Breast epithelium (tissue), 3 donors: ENCODE measurements around the gene CTDSP2.

ENCODE experiments used
- POLR2A ChIP-seq: fragments of 450-650 bp; IDR thresholded peaks from one replicate; pipeline ENCODE4 v1.6.1; 2016; ENCODE audit warnings: antibody characterized with exemption, mild to moderate bottlenecking, moderate library complexity
- TF ChIP-seq, protein P1 (sequence below), 3 donors: fragments of 450-650 bp; IDR thresholded peaks; one replicate each; pipeline ENCODE4 v1.5.1; 2016 to 2017; ENCODE audit warnings: antibody characterized with exemption in 3 of 3, mild to moderate bottlenecking in 3 of 3, moderate library complexity in 3 of 3

DNA sequence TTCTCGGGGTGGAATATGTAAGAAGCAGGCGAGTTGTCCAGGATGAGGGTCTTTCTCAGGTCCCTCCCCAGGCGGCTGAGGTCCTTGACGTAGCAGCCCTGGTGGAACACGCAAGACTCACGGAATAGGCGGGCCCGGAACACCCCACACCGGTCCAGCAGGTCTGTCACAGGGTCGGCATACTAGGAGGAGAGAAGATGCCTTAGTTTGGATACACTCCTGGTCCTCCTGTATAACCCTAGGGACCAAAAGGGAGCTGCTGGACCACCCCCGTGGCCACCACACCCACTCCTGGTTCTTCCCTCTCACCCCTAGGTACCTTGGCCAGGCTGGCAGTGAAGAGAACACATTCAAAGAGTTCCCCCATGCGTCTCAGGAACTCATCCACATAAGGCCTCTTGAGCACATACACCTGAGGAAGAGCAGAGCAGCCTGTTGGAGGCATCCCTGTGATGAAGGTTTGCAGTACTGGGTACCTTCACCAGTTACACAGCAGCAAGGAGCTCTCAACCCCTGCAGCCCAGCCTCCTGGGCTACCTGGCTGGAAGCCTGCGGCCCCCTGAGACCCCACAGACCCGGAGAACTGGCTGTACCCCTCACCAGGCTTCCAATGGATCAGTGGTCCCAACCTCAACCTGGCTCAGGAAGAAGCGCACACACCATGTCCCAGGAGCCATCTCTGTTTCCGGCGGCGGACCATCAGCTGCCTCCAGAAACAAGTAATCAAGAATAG lies 22.5 kb downstream of the CTDSP2 start:
- TF ChIP-seq, protein P1, sequence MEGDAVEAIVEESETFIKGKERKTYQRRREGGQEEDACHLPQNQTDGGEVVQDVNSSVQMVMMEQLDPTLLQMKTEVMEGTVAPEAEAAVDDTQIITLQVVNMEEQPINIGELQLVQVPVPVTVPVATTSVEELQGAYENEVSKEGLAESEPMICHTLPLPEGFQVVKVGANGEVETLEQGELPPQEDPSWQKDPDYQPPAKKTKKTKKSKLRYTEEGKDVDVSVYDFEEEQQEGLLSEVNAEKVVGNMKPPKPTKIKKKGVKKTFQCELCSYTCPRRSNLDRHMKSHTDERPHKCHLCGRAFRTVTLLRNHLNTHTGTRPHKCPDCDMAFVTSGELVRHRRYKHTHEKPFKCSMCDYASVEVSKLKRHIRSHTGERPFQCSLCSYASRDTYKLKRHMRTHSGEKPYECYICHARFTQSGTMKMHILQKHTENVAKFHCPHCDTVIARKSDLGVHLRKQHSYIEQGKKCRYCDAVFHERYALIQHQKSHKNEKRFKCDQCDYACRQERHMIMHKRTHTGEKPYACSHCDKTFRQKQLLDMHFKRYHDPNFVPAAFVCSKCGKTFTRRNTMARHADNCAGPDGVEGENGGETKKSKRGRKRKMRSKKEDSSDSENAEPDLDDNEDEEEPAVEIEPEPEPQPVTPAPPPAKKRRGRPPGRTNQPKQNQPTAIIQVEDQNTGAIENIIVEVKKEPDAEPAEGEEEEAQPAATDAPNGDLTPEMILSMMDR (IDR thresholded peaks at IDR 0.05), result no peak
- TF ChIP-seq POLR2A, result no peak
